SU-DHL-6 (cell line): ENCODE measurements around the gene APBB2.

Experiments
- H2AFZ ChIP-seq: fragments of 200-600 bp; sonication (generic); 2 replicates; pipeline ENCODE4 v1.6.1; 2014; ENCODE audit warnings: low read depth, mild to moderate bottlenecking, moderate library complexity, mixed read lengths, antibody characterized with exemption, low read length; ENCODE audit not compliant: severe bottlenecking
- H3F3A ChIP-seq: fragments of 200-600 bp; shearing (Covaris generic); 2 replicates; pipeline ENCODE4 v1.6.0; 2016; ENCODE audit warnings: antibody characterized with exemption, mild to moderate bottlenecking; ENCODE audit not compliant: insufficient read depth
- H3K27ac ChIP-seq: fragments of 200-600 bp; sonication (generic); 2 replicates; pipeline ENCODE4 v1.5.1; 2016; ENCODE audit warnings: low read depth, mild to moderate bottlenecking, low read length, moderate library complexity, mixed read lengths
- H3K27me3 ChIP-seq: fragments of 200-600 bp; sonication (generic), shearing (Covaris generic); 2 replicates; pipeline ENCODE4 v1.6.0; 2014; ENCODE audit warnings: mild to moderate bottlenecking, low read length
- H3K36me3 ChIP-seq: fragments of 200-600 bp; sonication (generic); 2 replicates; pipeline ENCODE4 v1.6.1; 2014; ENCODE audit warnings: mild to moderate bottlenecking, low read length, mixed read lengths
- H3K4me2 ChIP-seq: fragments of 300-600, 200-600 bp; shearing (Covaris generic), sonication (generic); 2 replicates; pipeline ENCODE4 v1.6.0; 2014; ENCODE audit warnings: low read length, low read depth, mild to moderate bottlenecking; ENCODE audit not compliant: poor library complexity, severe bottlenecking
- H3K4me3 ChIP-seq: fragments of 200-600 bp; sonication (generic); 2 replicates; pipeline ENCODE4 v1.5.1; 2014; ENCODE audit warnings: antibody characterized with exemption, low read length, mild to moderate bottlenecking, mixed read lengths; ENCODE audit not compliant: insufficient read depth, poor library complexity, severe bottlenecking
- H3K79me2 ChIP-seq: fragments of 200-600 bp; sonication (generic); 2 replicates; pipeline ENCODE4 v1.6.1; 2014; ENCODE audit warnings: mild to moderate bottlenecking, low read length, moderate library complexity; ENCODE audit not compliant: insufficient read depth
- H3K9ac ChIP-seq: fragments of 200-600 bp; sonication (generic); 2 replicates; pipeline ENCODE4 v1.7.0; 2014; ENCODE audit warnings: mild to moderate bottlenecking, low read length
- H3K9me2 ChIP-seq: fragments of 200-600 bp; sonication (generic); replicated peaks from 2 replicates; pipeline ENCODE4 v1.6.1; 2014; ENCODE audit warnings: low read length; ENCODE audit not compliant: insufficient read depth
- H3K9me3 ChIP-seq: fragments of 200-600 bp; sonication (generic); 2 replicates; pipeline ENCODE4 v1.6.1; 2014; ENCODE audit warnings: low read length, mixed read lengths; ENCODE audit not compliant: insufficient read depth
- H4K20me1 ChIP-seq: fragments of 200-600 bp; sonication (generic); 2 replicates; pipeline ENCODE4 v1.6.1; 2014; ENCODE audit warnings: low read depth, mild to moderate bottlenecking, antibody characterized with exemption, low read length, moderate library complexity, mixed read lengths
- EZH2phosphoT487 ChIP-seq: fragments of 200-600 bp; sonication (generic), shearing (Covaris generic); conservative IDR thresholded peaks from 2 replicates; pipeline ENCODE4 v1.6.1; 2018; ENCODE audit warnings: mild to moderate bottlenecking, antibody characterized with exemption, low read length, moderate library complexity, mixed read lengths
- TF ChIP-seq, protein P1 (sequence below): fragments of 200-600 bp; sonication (generic); IDR thresholded peaks from one replicate; pipeline ENCODE4 v1.5.1; 2017; ENCODE audit warnings: antibody characterized with exemption, mild to moderate bottlenecking, low read length, moderate library complexity; ENCODE audit not compliant: insufficient read depth, poor library complexity, severe bottlenecking

APBB2 gene

DNA sequence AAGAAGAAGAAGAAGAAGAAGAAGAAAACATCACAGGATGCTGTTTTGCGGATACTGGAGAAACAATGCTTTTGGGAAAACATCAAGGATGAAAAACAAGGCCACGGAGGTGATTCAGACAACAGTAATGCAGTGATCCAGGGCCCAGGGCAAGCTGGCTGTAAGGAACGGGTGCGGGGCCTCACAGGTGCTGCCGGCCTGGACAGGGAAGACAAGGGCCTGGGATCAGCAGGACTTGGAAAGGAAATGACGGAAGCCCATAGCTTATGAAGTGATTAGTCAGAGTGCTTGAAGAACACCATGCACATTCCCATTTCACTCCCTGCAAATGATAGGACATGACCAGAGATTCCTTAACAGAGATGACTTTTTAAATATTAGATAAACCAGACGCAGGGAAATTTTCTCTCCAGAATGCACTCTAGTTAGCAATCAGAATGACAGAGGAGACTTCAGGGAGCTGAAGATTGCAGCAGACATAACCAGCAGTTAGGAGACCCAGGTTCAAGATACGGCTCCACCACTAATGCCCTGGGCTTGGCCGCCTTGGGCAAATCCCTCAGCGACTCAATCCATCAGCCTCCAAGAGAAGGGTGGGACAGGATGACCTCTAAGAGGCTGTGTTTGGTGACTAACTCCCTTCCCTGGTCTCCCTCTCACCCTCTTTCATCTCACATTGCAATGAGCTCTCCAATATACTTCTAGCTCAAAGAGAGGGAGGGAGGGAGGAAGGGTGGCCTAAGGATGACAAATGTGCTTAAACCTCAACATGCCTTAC lies 54.1 kb downstream of the APBB2 start:
- no peaks in the 10 kb centered on the region for H3K9me2 ChIP-seq
- peaks cover 3% of the 10 kb centered on the region; the same call in 1 of the 2 replicates for H4K20me1 ChIP-seq
- no peaks in the 10 kb centered on the region for H3K36me3 ChIP-seq
- H3K27me3 ChIP-seq, result no peaks in the 10 kb centered on the region
- no peak overlapping the region for H3K4me2 ChIP-seq
- H3K4me3 ChIP-seq, result no peak overlapping the region
- H3K9me3 ChIP-seq, result no peaks in the 10 kb centered on the region
- H3F3A ChIP-seq, result 0 out of 2 replicates have a peak, but pooled peaks cover 4% of the 10 kb centered on the region
- no peak for TF ChIP-seq EZH2phosphoT487
- TF ChIP-seq, protein P1, sequence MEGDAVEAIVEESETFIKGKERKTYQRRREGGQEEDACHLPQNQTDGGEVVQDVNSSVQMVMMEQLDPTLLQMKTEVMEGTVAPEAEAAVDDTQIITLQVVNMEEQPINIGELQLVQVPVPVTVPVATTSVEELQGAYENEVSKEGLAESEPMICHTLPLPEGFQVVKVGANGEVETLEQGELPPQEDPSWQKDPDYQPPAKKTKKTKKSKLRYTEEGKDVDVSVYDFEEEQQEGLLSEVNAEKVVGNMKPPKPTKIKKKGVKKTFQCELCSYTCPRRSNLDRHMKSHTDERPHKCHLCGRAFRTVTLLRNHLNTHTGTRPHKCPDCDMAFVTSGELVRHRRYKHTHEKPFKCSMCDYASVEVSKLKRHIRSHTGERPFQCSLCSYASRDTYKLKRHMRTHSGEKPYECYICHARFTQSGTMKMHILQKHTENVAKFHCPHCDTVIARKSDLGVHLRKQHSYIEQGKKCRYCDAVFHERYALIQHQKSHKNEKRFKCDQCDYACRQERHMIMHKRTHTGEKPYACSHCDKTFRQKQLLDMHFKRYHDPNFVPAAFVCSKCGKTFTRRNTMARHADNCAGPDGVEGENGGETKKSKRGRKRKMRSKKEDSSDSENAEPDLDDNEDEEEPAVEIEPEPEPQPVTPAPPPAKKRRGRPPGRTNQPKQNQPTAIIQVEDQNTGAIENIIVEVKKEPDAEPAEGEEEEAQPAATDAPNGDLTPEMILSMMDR, result no peak
- H3K9ac ChIP-seq, result no peak overlapping the region
- H3K27ac ChIP-seq, result no peak overlapping the region
- peaks cover 34% of the 10 kb centered on the region; the same call in 1 of the 2 replicates for H3K79me2 ChIP-seq
- no peak overlapping the region for H2AFZ ChIP-seq

DNA sequence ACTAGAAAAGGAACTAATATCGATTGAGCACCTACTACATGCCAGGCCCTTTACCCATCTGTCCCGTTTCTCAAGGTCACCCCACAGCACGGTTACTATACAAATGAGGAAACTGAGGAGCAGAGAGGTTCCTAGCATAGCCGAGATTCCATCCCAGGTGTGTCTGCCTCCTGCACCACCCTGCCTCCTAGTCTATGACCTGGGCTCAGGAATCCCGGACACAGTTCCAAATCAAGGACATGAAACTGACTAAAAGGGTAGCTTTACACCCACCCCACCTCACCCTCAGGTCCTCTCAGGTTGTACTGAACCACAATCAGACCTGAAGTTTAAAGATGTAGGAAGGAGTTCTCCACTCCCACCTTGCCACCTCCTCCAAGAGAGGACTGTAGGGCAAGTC lies 55.6 kb downstream of the APBB2 start:
- no peaks in the 10 kb centered on the region for H3K9me3 ChIP-seq
- 0 out of 2 replicates have a peak, but pooled peaks cover 4% of the 10 kb centered on the region for H3F3A ChIP-seq
- TF ChIP-seq, protein P1, result no peak
- TF ChIP-seq EZH2phosphoT487, result no peak
- no peaks in the 10 kb centered on the region for H3K9me2 ChIP-seq
- H3K4me3 ChIP-seq, result no peak overlapping the region
- H3K36me3 ChIP-seq, result no peaks in the 10 kb centered on the region
- H3K4me2 ChIP-seq, result no peak overlapping the region
- peaks cover 3% of the 10 kb centered on the region; the same call in 1 of the 2 replicates for H4K20me1 ChIP-seq
- H3K9ac ChIP-seq, result no peak overlapping the region
- H3K79me2 ChIP-seq, result peaks cover 41% of the 10 kb centered on the region
- H3K27me3 ChIP-seq, result no peaks in the 10 kb centered on the region
- H2AFZ ChIP-seq, result no peak overlapping the region
- no peak overlapping the region for H3K27ac ChIP-seq

DNA sequence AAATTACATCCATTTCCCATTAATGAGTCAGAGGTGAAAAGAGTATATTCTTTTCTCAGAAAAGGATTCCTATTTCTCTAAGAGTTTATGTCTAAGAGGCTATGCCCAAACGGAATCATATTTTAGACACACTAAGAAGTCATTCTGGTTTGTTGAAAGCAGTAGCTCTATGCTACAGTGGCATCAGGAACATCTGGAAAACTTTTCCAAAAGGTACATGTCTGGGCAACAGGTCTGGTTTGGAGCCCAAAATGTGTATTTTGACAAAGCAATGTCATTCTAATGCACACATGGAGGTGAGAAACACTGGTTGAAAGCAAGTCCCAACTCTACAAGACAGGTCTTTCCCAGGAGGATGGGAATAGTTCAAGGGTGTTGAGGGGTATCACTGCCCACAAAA lies 56.1 kb downstream of the APBB2 start:
- H2AFZ ChIP-seq, result no peak overlapping the region
- H3K4me2 ChIP-seq, result no peak overlapping the region
- H3K79me2 ChIP-seq, result peaks cover 37% of the 10 kb centered on the region
- no peaks in the 10 kb centered on the region for H3K9me2 ChIP-seq
- 0 out of 2 replicates have a peak, but pooled peaks cover 4% of the 10 kb centered on the region for H3F3A ChIP-seq
- H3K4me3 ChIP-seq, result no peak overlapping the region
- no peaks in the 10 kb centered on the region for H3K36me3 ChIP-seq
- H3K9me3 ChIP-seq, result no peaks in the 10 kb centered on the region
- H3K27me3 ChIP-seq, result no peaks in the 10 kb centered on the region
- no peak overlapping the region for H3K27ac ChIP-seq
- no peak overlapping the region for H3K9ac ChIP-seq
- peaks cover 3% of the 10 kb centered on the region; the same call in 1 of the 2 replicates for H4K20me1 ChIP-seq
- TF ChIP-seq EZH2phosphoT487, result no peak
- TF ChIP-seq, protein P1, result no peak
